ENCODE data around the gene LRRC52. TPM values are rescaled to one million over a fixed set of nuclear protein-coding genes. Genes with fewer than 3 reads are reported as not detected.

The LRRC52 gene
- total and polyA plus RNA-seq, 8 donors, result not detected

DNA sequence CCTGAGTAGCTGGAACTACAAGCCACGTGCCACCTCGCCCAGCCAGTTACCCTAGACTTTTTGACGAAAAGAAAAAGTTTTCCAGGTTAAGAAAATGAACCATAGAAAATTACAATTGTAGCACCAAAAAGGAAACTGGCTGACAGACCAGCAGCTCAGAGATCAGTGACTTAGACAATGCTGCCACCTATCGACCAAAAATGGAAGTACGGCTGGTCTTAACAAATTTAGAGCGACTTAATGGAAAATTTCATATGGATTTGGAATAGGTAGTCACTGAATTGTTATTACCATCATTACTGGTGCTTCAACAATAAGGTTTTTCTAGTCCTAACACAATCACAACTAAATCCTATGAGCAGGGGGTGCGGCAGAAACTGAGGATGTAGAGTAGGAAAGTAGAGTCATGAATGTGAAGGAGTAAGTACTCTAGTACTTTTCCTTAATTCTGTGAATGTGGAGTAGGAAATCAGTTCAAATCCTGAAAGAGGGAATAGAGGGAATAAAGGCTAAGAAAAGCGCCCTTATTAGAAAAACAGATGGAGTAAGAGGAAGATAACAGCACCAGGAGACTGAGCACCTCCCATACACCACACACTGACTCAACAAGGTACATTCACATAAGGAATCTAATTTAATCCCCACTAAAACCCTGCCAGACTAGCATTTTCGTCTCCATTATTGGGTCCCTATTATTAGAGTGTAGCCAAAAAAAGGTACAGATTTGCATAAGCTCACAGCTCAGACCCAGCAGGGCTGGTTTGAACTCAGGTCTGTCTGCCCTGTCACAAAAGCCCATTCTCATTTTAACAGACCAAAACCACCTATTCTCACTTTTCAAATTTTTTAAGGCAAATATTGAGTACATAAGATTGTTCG, 49.4 kb downstream of the LRRC52 start:
- WGBS, 5 donors, result 0 to 5% (median 1%) methylated on average over 10 of the region's 10 CpGs
- no peaks in the 10 kb centered on the region for H3K36me3 ChIP-seq
- no peak overlapping the region for H3K27ac ChIP-seq
- H3K4me3 ChIP-seq, result no peak overlapping the region
- peaks cover 0 to 35% (median 0%) of the 10 kb centered on the region in 3 donors for H3K27me3 ChIP-seq
- H3K9me3 ChIP-seq, result no peaks in the 10 kb centered on the region
- DNase-seq, result peak; percentile 85 to 92
- intact Hi-C loops (cut with DNase I; ENCODE audit: low total_unique reads), result loop anchor here (5.0 kb wide), 1 partner anchor 186 kb away; no protein-coding TSS in a partner anchor
- TF ChIP-seq, protein P1, sequence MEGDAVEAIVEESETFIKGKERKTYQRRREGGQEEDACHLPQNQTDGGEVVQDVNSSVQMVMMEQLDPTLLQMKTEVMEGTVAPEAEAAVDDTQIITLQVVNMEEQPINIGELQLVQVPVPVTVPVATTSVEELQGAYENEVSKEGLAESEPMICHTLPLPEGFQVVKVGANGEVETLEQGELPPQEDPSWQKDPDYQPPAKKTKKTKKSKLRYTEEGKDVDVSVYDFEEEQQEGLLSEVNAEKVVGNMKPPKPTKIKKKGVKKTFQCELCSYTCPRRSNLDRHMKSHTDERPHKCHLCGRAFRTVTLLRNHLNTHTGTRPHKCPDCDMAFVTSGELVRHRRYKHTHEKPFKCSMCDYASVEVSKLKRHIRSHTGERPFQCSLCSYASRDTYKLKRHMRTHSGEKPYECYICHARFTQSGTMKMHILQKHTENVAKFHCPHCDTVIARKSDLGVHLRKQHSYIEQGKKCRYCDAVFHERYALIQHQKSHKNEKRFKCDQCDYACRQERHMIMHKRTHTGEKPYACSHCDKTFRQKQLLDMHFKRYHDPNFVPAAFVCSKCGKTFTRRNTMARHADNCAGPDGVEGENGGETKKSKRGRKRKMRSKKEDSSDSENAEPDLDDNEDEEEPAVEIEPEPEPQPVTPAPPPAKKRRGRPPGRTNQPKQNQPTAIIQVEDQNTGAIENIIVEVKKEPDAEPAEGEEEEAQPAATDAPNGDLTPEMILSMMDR (IDR thresholded peaks at IDR 0.05), result peak in 6 of 7 experiments; percentile 82 to 96 (median 94)
- TF ChIP-seq POLR2A (IDR thresholded peaks at IDR 0.05), result no peak
- TF ChIP-seq POLR2AphosphoS5 (IDR thresholded peaks at IDR 0.05), result no peak
- no peak for TF ChIP-seq EP300 (IDR thresholded peaks at IDR 0.05)
- peaks cover 5 to 8% (median 7%) of the 10 kb centered on the region in 4 donors for H3K4me1 ChIP-seq

DNA sequence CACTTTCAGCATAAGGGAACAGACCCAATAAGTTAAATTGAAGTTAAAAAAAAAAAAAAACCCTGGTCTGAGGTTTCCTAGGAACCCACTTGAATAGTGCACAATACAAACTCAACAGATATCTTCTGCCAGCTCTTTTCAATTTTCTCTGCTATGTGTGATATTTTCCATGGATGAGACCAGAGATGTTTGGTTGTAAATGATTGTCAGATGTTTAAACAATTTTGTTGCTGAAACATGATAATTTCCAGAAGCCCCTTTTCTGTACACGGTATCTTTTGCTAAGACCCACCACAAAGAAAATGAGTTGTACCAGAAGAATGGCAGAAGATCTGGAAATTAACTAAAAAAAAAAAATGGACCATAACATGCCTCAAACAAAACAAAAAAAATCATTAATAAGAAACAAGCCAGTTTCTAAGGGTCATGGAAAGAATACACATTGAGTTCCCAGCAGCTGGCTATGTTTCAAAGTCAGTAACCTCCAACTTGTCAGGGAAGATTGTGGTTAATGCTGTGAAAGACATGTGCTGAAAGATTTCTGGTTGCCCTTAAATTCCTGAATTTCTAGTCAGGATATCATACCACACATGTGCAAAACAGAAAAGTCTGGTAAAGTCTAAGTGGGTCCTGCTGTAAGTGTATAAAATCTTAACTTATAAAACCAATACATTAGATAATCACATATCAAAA, 51.6 kb downstream of the LRRC52 start:
- intact Hi-C loops (cut with DNase I; ENCODE audit: low total_unique reads), result loop anchor here (2.0 kb wide), 1 partner anchor 203 kb away; no protein-coding TSS in a partner anchor
- Histone ChIP-seq H3K27ac (no peak overlapping the region), H3K4me1 (peaks cover 5 to 14% (median 10%) of the 10 kb centered on the region in 4 donors), H3K4me3 (no peak overlapping the region), H3K36me3 (no peaks in the 10 kb centered on the region), H3K27me3 (peaks cover 0 to 35% (median 0%) of the 10 kb centered on the region in 3 donors), H3K9me3 (no peaks in the 10 kb centered on the region)
- no peak for DNase-seq
- 52 to 73% (median 65%) methylated on average over 1 of the region's 1 CpG for WGBS, 5 donors
- TF ChIP-seq, protein P1 (IDR thresholded peaks at IDR 0.05), result no peak
- no peak for TF ChIP-seq EP300 (IDR thresholded peaks at IDR 0.05)
- TF ChIP-seq POLR2AphosphoS5 (IDR thresholded peaks at IDR 0.05), result no peak
- no peak for TF ChIP-seq POLR2A (IDR thresholded peaks at IDR 0.05)

DNA sequence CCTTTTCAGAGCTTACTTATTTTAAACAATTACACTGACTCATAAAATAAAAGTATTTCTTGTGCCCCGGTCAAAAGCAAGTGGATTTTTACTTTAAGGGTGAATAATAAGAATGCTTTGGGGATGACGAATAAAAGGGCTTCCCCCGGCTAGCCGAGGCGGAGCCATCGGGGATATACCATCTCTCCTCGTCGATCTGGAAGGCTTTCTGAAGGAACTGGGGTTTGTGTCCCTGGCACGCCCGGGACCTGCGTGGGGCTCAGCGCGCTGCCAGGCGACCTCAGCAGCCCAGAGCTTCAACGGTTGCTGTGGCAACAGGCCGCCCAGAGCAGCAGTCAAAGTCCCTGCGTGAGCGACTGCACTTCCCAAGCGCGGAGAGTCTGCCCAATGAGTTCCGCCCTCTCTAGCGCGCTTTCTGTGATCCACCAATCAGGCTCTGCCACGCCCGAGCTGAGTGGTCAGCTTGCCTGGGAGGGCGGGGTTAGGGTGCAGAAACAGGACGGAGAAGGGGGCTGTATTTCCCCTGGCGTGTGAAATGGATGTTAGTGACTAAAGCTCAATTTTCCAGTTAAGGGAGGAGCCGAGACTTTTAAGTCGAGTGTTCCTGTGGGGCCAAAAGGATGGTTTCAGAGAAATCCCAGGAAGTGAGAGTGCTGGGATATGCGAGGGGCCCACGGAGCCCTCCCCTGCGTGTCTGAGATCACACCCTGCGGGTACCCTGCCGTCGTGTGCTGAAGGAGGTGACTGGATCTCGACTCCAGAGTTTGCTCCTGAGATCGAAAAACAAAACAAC, 54.3 kb downstream of the LRRC52 start:
- Histone ChIP-seq H3K4me3 (peak overlapping the region; percentile 49 to 66 (median 53)), H3K4me1 (peaks cover 5 to 29% (median 14%) of the 10 kb centered on the region in 4 donors), H3K27me3 (peaks cover 0 to 26% (median 0%) of the 10 kb centered on the region in 3 donors), H3K36me3 (no peaks in the 10 kb centered on the region), H3K27ac (peak overlapping the region; percentile 78 to 88 (median 85)), H3K9me3 (no peaks in the 10 kb centered on the region)
- peak; percentile 57 to 88 (median 73) for TF ChIP-seq POLR2AphosphoS5 (IDR thresholded peaks at IDR 0.05)
- no peak for TF ChIP-seq POLR2A (IDR thresholded peaks at IDR 0.05)
- WGBS, 5 donors, result 0% methylated on average over 26 to 38 of the region's 38 CpGs
- intact Hi-C loops (cut with DNase I; ENCODE audit: low total_unique reads), result no loop called here
- peak; percentile 97 to 99 for DNase-seq

GRCh38 chr1:165598676-165599059, 54.9 kb downstream of the LRRC52 start:
- peak overlapping the region; percentile 78 to 88 (median 85) for H3K27ac ChIP-seq
- no peak for TF ChIP-seq POLR2AphosphoS5 (IDR thresholded peaks at IDR 0.05)
- TF ChIP-seq, protein P1 (IDR thresholded peaks at IDR 0.05), result peak in 1 of 7 experiments; percentile 5
- no peaks in the 10 kb centered on the region for H3K9me3 ChIP-seq
- WGBS, 5 donors, result 13 to 19% (median 15%) methylated on average over 3 of the region's 3 CpGs
- intact Hi-C loops (cut with DNase I; ENCODE audit: low total_unique reads), result no loop called here
- no peaks in the 10 kb centered on the region for H3K36me3 ChIP-seq
- H3K4me3 ChIP-seq, result peak overlapping the region; percentile 49 to 66 (median 53)
- H3K4me1 ChIP-seq, result peaks cover 5 to 29% (median 14%) of the 10 kb centered on the region in 4 donors
- DNase-seq, result peak in 1 of 2 donors; percentile 56
- peaks cover 0 to 20% (median 0%) of the 10 kb centered on the region in 3 donors for H3K27me3 ChIP-seq
